HG03159 (cell line): Measurements from ENCODE around the gene SUSD6.
"Not testable (repeated sequence)": the region's sequence is repeated elsewhere in the genome, so short reads cannot be mapped to it uniquely, and the experiment has no call there.

Experiments used
- ATAC-seq: cut with Tn5 transposase; IDR thresholded peaks from one replicate; pipeline ENCODE4 v1.9.1; 2021; ENCODE audit warnings: mild to moderate bottlenecking, moderate library complexity; ENCODE audit not compliant: unreplicated experiment

SUSD6 gene

GRCh38 chr14:69587389-69587788, 24.0 kb upstream of the SUSD6 start:
- no peak for ATAC-seq

- ATAC-seq, result no peak
Measured at GRCh38 chr14:69591317-69591716, 20.1 kb upstream of the SUSD6 start.

- no peak for ATAC-seq
Measured at GRCh38 chr14:69593018-69593677, 18.2 kb upstream of the SUSD6 start.

GRCh38 chr14:69594846-69595245, 16.6 kb upstream of the SUSD6 start:
- no peak for ATAC-seq

GRCh38 chr14:69595336-69595735, 16.1 kb upstream of the SUSD6 start:
- ATAC-seq, result no peak

- ATAC-seq, result not testable (repeated sequence)
Measured at GRCh38 chr14:69599431-69599830, 12.0 kb upstream of the SUSD6 start.

- no peak for ATAC-seq
Measured at GRCh38 chr14:69600304-69600891, 11.0 kb upstream of the SUSD6 start.

GRCh38 chr14:69605738-69606137, 5.7 kb upstream of the SUSD6 start:
- no peak for ATAC-seq

- no peak for ATAC-seq
Measured at GRCh38 chr14:69606258-69607184, 4.9 kb upstream of the SUSD6 start.

- no peak for ATAC-seq
Measured at GRCh38 chr14:69610020-69610873, 1.1 kb upstream of the SUSD6 start.

GRCh38 chr14:69610874-69611171, 573 bp upstream of the SUSD6 start:
- ATAC-seq, result no peak

- ATAC-seq, result no peak
Measured at GRCh38 chr14:69612014-69612782, 802 bp downstream of the SUSD6 start.

GRCh38 chr14:69612783-69613130, 1.4 kb downstream of the SUSD6 start:
- ATAC-seq, result no peak

- no peak for ATAC-seq
Measured at GRCh38 chr14:69613312-69614073, 2.1 kb downstream of the SUSD6 start.

- no peak for ATAC-seq
Measured at GRCh38 chr14:69614592-69614991, 3.2 kb downstream of the SUSD6 start.

- ATAC-seq, result no peak
Measured at GRCh38 chr14:69615121-69615495, 3.7 kb downstream of the SUSD6 start.

- peak; percentile 54 for ATAC-seq
Measured at GRCh38 chr14:69615496-69616407, 4.4 kb downstream of the SUSD6 start.

GRCh38 chr14:69616408-69616773, 5.0 kb downstream of the SUSD6 start:
- ATAC-seq, result no peak

GRCh38 chr14:69617796-69618195, 6.4 kb downstream of the SUSD6 start:
- no peak for ATAC-seq
